Fibroblast of mammary gland (primary cell): ENCODE measurements around the gene GRB10.

Experiments used
- DNase-seq: peaks from one replicate; pipeline ENCODE4 v3.0.0-alpha.2; 2010; ENCODE audit warnings: low read depth
- H3K4me3 ChIP-seq: 2 replicates; pipeline ENCODE4 v1.5.1; 2011; ENCODE audit warnings: low read depth, mild to moderate bottlenecking, low read length, moderate library complexity; ENCODE audit not compliant: control insufficient read depth
- TF ChIP-seq, protein P1 (sequence below): conservative IDR thresholded peaks from 2 replicates; pipeline ENCODE4 v1.5.1; 2011; ENCODE audit warnings: low read depth, low read length, inconsistent platforms; ENCODE audit not compliant: control insufficient read depth, insufficient read depth

The GRB10 gene

DNA sequence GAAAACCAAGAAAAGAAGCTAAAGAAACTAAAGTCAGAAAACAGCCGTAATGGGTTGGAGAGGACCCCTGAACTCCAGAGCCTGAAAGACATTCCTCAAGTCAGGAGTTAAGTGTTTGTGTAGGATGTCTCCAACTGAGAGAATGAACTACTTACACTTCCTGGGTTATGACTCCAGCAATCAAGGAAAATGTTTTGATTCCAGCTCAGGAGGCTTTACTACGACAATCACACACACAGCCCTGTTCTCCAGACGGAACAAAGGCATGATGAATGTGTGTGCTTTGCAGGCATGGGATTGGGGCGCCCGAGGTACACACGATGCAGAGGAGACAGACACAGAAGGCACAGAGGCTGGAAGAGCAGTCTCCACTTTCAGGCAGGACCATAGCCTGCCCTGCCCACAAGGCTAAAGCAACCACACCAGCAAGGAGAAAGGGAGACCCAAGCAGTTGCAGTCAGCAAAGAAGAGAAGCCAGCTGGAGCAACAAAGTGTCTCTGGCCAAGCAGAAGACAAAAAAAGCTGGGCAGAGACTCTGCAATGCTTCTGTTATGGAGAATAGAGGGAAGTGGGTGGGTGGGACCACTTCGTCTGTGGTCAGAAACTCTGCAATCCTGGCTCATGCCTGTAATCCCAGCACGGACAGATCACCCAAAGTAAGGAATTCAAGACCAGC is 89.1 kb downstream of the GRB10 start:
- TF ChIP-seq, protein P1, sequence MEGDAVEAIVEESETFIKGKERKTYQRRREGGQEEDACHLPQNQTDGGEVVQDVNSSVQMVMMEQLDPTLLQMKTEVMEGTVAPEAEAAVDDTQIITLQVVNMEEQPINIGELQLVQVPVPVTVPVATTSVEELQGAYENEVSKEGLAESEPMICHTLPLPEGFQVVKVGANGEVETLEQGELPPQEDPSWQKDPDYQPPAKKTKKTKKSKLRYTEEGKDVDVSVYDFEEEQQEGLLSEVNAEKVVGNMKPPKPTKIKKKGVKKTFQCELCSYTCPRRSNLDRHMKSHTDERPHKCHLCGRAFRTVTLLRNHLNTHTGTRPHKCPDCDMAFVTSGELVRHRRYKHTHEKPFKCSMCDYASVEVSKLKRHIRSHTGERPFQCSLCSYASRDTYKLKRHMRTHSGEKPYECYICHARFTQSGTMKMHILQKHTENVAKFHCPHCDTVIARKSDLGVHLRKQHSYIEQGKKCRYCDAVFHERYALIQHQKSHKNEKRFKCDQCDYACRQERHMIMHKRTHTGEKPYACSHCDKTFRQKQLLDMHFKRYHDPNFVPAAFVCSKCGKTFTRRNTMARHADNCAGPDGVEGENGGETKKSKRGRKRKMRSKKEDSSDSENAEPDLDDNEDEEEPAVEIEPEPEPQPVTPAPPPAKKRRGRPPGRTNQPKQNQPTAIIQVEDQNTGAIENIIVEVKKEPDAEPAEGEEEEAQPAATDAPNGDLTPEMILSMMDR, result no peak
- DNase-seq, result no peak
- no peak overlapping the region for H3K4me3 ChIP-seq

DNA sequence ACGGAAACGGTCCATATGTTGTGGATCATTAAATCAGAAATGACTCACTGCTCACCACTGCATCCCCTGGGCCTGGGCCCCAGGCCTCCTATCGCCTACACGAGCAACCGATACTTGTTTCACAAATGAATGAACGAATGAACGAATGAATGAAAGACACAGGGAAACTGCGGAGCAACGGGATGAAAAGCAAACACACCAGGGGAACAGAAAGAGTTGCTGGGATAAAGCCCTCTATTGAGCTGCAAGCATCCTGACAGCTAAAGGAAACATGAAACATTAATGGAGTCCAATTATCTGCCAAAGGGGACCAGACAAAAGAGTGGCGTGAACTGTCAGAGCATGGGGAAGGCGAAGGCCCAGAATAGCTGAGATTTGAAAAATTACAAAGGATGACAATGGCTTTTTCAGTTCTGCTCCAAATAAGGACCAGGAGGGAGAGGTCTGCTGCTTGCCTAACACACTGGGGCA is 92.1 kb downstream of the GRB10 start:
- DNase-seq, result peak; percentile 36
- TF ChIP-seq, protein P1, result no peak

DNA sequence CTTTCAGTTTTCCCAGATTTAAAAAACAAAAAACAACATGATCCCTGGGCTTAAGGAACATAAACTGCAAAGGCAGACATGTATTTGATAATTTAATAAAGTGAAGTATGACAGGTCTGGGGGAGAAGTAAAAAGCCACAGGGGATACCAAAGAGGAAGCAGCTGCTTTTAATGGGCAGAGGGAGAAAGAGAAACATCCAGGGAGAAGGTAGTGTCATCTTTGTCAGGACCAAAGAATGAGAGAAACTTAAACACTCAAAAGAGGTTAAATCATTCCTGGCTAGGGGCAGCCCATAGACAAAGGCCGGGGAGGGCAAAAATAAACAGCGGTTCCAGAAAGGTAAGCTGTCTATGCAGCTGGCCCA is 94.5 kb downstream of the GRB10 start:
- H3K4me3 ChIP-seq, result no peak overlapping the region
- no peak for DNase-seq
- TF ChIP-seq, protein P1, result no peak

More for the DNA sequence above, 92.1 kb downstream of the GRB10 start:
- no peak overlapping the region for H3K4me3 ChIP-seq

DNA sequence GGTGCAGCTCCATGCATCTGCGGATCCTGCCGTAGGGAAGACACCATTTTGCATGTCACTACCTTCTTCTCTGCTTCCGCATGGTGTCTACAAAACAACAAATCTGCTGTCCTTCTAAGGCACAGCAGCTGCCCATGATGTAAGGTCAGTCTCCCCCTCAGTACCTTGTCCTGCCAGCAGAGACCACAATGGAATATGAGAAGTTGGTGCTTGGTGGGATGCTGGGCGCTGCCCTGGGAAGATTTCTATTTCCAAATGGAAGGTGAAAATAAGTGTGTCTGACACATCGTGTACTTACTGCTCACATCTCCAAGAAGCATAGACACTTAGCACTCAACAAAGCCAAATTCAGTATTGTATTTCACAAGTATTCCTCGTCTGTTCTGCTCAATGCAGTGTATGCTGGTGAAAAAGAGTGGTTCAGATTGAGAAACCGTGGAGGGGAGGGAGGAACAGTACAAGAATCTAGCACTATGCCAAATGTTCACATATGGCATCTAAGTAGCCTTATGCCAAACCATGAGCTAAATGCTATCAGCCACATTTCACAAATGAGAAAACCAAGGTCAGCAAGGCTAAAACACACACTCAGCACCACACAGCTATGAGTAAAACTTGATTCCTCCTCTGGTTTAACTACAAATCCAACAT is 95.0 kb downstream of the GRB10 start:
- DNase-seq, result peak; percentile 86
- no peak overlapping the region for H3K4me3 ChIP-seq
- TF ChIP-seq, protein P1, result no peak

DNA sequence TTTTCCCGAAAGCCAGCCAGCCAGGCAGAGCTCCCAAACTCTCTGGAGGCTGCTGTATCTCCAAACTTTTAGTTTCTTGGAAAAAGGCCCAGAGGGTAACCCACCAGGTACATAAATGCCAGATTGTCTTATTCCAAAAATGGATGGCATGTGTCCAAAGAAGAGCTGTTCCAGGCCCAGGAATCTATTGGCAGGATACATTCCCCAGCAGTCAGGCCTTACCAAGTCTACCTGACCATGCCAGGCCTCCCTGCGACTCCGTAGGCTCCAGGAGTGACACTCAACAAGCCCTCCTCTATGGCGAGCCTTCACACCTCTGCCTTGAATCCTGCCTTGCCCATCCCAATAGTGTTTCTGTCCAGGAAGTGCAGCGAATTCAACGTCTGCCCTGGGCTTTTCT is 95.6 kb downstream of the GRB10 start:
- DNase-seq, result no peak
- no peak overlapping the region for H3K4me3 ChIP-seq
- TF ChIP-seq, protein P1, result no peak

DNA sequence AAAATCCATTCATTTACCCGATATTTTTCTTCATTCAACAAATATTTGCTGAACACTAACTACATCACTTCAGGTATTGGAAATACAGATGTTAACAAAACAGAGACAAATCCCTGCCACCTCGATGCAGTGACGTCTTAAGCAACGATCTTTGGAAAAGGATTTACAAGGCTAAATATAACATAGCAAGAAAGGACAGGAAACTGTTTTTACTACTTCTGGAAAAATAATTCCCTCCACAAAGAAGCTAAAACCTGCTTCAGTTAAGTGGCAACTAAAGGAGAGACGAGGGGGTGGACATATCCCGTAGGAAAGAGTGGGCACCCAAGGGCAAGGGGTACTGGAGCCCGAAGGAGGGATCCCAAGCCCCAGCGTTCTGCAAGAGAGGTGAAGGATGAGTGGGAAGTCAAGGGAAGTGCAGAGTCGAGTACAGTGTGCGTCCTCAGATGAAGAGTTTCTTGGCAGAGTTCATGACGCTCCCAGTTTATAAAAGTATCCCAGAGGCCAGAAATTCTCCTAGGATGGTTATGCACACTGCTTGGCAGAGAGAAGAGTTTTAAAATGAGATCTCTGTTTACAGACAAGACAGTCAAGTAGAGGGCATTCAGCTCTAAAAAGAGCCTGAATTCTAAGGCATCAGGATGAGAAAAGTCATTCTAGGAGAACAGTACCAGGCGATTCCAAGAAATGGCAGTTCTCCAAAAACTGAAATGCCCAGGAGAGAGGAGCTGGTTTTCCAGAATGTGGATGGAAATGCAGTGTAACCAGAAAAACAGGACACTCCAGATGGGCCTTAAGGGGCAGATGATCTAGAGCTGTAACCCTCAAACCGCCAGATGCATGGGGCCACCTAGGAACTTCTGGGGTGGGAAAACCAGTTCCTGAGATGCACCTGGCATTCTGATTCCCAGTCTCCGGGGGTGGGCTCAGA is 97.3 kb downstream of the GRB10 start:
- DNase-seq, result no peak
- H3K4me3 ChIP-seq, result no peak overlapping the region
- TF ChIP-seq, protein P1, result no peak
